Activated CD8-positive, alpha-beta T cell treated with anti-CD3 and anti-CD28 coated beads, Interleukin-2, amount 10 ng/mL, durations not matched to agents 7 days and 5 days (primary cell): ENCODE data around the gene GLIS1. TPM values are rescaled to one million over a fixed set of nuclear protein-coding genes. Genes with fewer than 3 reads are reported as not detected.
A peak's percentile ranks its signal among the peaks of the same experiment; 100 is the strongest.

Source experiments
- ATAC-seq: fragments of 150-1000 bp; cut with Tn5 transposase; one replicate; pipeline ENCODE4 v1.10.0; 2021; ENCODE audit warnings: moderate library complexity
- CTCF ChIA-PET: fragments of 350-600 bp; sonication (Branson Sonifier 250); formaldehyde crosslinking; loops from one replicate; lab custom pipeline; 2021; ENCODE audit warnings: antibody characterized with exemption; lab: Charles Lee
- POLR2A ChIA-PET: fragments of 350-600 bp; sonication (Branson Sonifier 250); formaldehyde crosslinking; loops from one replicate; lab custom pipeline; 2021; ENCODE audit warnings: antibody characterized with exemption; lab: Charles Lee
- DNase-seq: peaks from one replicate; pipeline ENCODE4 v3.0.0-alpha.2; 2020
- H3K27ac Mint-ChIP-seq: one replicate; pipeline ENCODE4 v1.8.0; 2021; ENCODE audit warnings: mild to moderate bottlenecking, mixed read lengths
- H3K27me3 Mint-ChIP-seq: one replicate; pipeline ENCODE4 v1.8.0; 2021; ENCODE audit warnings: low read depth, mixed read lengths
- H3K36me3 Mint-ChIP-seq: one replicate; pipeline ENCODE4 v1.8.0; 2021; ENCODE audit warnings: low read depth, mixed read lengths
- H3K4me1 Mint-ChIP-seq: one replicate; pipeline ENCODE4 v1.8.0; 2021; ENCODE audit warnings: low read depth, mixed read lengths
- H3K4me3 Mint-ChIP-seq: one replicate; pipeline ENCODE4 v1.8.0; 2021; ENCODE audit warnings: mild to moderate bottlenecking, mixed read lengths
- H3K9me3 Mint-ChIP-seq: one replicate; pipeline ENCODE4 v1.8.0; 2022; ENCODE audit warnings: mixed read lengths; ENCODE audit not compliant: insufficient read depth
- total RNA-seq, 2 experiments: library from RNA; stranded (reverse); gene quantifications; one replicate each; pipeline ENCODE4 v1.2.3, GENCODE V29; 2021

Gene GLIS1
- total RNA-seq, 2 experiments from 2014 or later, result not detected

GRCh38 chr1:53681977-53682685, 56.8 kb downstream of the GLIS1 start:
- H3K9me3 Mint-ChIP-seq, result no peaks in the 10 kb centered on the region
- no peaks in the 10 kb centered on the region for H3K36me3 Mint-ChIP-seq
- DNase-seq, result peak; percentile 52
- no peak overlapping the region for H3K27ac Mint-ChIP-seq
- H3K27me3 Mint-ChIP-seq, result peaks cover 7% of the 10 kb centered on the region
- POLR2A ChIA-PET, result no interaction called here
- ATAC-seq, result peak; percentile 63
- H3K4me1 Mint-ChIP-seq, result peaks cover 5% of the 10 kb centered on the region
- CTCF ChIA-PET, result interaction anchor here (0.6 to 2.1 kb wide), 8 partner anchors 32 to 220 kb away, joined by 3 to 8 read pairs (median 4); no protein-coding TSS in a partner anchor
- H3K4me3 Mint-ChIP-seq, result no peak overlapping the region

GRCh38 chr1:53681351-53681976, 57.5 kb downstream of the GLIS1 start:
- Mint-ChIP-seq H3K4me3 (no peak overlapping the region), H3K9me3 (no peaks in the 10 kb centered on the region), H3K27me3 (peaks cover 7% of the 10 kb centered on the region), H3K36me3 (no peaks in the 10 kb centered on the region), H3K4me1 (peaks cover 5% of the 10 kb centered on the region), H3K27ac (no peak overlapping the region)
- ATAC-seq (no peak), DNase-seq (no peak)
- POLR2A ChIA-PET, result no interaction called here
- CTCF ChIA-PET, result interaction anchor here (0.6 to 2.1 kb wide), 2 partner anchors 193 to 197 kb away, joined by 3 to 8 read pairs; no protein-coding TSS in a partner anchor

GRCh38 chr1:53680868-53681267, 58.1 kb downstream of the GLIS1 start:
- ATAC-seq (no peak), DNase-seq (no peak)
- ChIA-PET POLR2A (no interaction called here), CTCF (interaction anchor here (2.1 kb wide), 1 partner anchor 192 kb away, joined by 8 read pairs; no protein-coding TSS in a partner anchor)
- no peak overlapping the region for H3K4me3 Mint-ChIP-seq
- H3K27ac Mint-ChIP-seq, result no peak overlapping the region
- peaks cover 5% of the 10 kb centered on the region for H3K4me1 Mint-ChIP-seq
- H3K36me3 Mint-ChIP-seq, result no peaks in the 10 kb centered on the region
- H3K9me3 Mint-ChIP-seq, result no peaks in the 10 kb centered on the region
- peaks cover 7% of the 10 kb centered on the region for H3K27me3 Mint-ChIP-seq

DNA sequence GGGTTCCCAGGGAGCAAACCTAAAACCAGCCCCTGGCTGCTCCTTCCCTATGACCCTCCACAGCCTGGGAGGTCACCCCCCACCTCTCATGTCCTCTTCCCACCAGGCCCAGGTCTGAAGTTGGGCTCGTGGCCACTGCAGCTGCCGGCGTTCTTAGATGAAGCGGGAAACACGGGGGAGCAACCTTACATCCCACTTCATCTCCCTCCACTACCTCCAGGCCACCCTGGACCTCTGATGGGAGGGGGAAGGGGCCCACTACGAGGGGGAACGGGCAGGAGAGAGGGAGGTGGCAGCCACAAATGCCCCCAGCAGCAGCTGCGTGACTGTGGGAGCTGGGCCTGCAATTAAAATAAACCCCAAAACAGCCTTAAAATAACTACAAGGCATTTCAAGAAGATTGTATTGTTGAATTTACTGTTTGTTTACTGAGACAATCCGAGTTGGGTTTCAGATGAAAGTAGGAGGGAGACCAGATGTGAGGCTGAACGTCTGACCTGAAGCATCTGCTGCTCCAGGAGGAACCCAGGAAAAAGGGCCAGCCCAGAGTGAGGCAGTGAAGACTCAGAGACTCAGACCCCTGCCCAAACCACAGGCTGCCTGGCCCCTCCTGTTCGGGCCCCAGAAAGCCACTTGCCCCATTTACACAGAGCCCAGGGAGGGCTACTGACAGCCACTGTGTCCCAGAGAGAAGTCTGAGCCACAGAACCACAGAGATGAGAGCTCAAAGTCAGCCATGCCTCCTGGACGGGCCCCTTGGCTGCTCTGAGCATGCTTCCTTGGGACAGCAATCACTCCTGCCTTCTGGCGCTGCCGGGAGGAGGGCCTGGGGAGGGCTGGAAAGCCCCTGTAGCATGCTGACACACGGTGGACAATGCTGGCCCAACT, 59.8 kb downstream of the GLIS1 start:
- ChIA-PET CTCF (no interaction called here), POLR2A (no interaction called here)
- Mint-ChIP-seq H3K27ac (no peak overlapping the region), H3K9me3 (no peaks in the 10 kb centered on the region), H3K4me3 (no peak overlapping the region), H3K36me3 (no peaks in the 10 kb centered on the region), H3K4me1 (peaks cover 5% of the 10 kb centered on the region), H3K27me3 (peaks cover 3% of the 10 kb centered on the region)
- DNase-seq (no peak), ATAC-seq (no peak)

DNA sequence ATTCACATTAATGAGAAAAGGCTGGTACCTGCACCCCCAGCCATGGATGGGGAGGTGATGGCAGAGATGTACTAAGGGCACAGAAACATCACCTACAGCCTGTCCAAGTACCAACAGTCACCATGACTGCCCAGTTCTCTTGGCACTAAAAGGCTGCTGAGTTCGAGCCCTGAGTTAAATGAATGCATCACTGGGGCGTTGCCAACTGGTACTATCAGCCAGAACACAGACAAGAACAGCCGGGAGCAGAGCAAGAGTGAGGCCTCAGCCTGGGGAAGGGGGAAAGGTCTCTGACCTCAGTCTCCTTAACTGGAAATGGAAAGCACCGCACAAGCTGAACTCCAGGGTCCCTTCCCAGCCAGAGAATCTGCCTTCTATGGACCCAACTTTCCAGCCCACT, 60.5 kb downstream of the GLIS1 start:
- ATAC-seq (no peak), DNase-seq (no peak)
- Mint-ChIP-seq H3K9me3 (no peaks in the 10 kb centered on the region), H3K27ac (no peak overlapping the region), H3K36me3 (no peaks in the 10 kb centered on the region), H3K27me3 (peaks cover 3% of the 10 kb centered on the region), H3K4me3 (no peak overlapping the region), H3K4me1 (peaks cover 5% of the 10 kb centered on the region)
- ChIA-PET CTCF (no interaction called here), POLR2A (no interaction called here)

- Mint-ChIP-seq H3K27me3 (peaks cover 3% of the 10 kb centered on the region), H3K27ac (no peak overlapping the region), H3K4me1 (peaks cover 5% of the 10 kb centered on the region), H3K36me3 (no peaks in the 10 kb centered on the region), H3K4me3 (no peak overlapping the region), H3K9me3 (no peaks in the 10 kb centered on the region)
- DNase-seq (no peak), ATAC-seq (no peak)
- ChIA-PET POLR2A (no interaction called here), CTCF (no interaction called here)
These were observed 60.9 kb downstream of the GLIS1 start for GRCh38 chr1:53678046-53678445.

DNA sequence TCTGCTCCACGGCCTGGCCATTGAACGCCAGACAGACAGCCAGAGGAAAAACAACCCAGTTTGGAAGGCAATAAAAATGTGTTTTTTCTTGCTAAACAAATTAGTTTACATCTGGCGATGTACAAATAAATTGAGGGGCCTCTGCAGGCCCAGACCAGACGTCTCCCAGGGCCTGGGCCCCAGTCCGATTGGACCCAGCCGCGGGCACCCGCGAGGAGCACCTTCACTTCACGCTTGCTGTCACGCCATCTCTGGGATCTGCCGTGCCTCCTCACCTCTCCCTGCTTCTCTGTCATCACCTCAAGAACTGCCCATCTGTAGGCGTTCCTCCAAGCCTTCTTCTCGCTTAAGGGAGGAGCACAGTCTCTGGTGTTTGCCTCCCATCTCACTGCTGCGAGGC, 61.5 kb downstream of the GLIS1 start:
- peaks cover 5% of the 10 kb centered on the region for H3K4me1 Mint-ChIP-seq
- no peak for ATAC-seq
- no peak for DNase-seq
- no peaks in the 10 kb centered on the region for H3K9me3 Mint-ChIP-seq
- no peak overlapping the region for H3K4me3 Mint-ChIP-seq
- POLR2A ChIA-PET, result no interaction called here
- no peaks in the 10 kb centered on the region for H3K36me3 Mint-ChIP-seq
- H3K27me3 Mint-ChIP-seq, result no peaks in the 10 kb centered on the region
- CTCF ChIA-PET, result no interaction called here
- no peak overlapping the region for H3K27ac Mint-ChIP-seq

- CTCF ChIA-PET, result no interaction called here
These were observed 66.2 kb downstream of the GLIS1 start for GRCh38 chr1:53672785-53673184.

DNA sequence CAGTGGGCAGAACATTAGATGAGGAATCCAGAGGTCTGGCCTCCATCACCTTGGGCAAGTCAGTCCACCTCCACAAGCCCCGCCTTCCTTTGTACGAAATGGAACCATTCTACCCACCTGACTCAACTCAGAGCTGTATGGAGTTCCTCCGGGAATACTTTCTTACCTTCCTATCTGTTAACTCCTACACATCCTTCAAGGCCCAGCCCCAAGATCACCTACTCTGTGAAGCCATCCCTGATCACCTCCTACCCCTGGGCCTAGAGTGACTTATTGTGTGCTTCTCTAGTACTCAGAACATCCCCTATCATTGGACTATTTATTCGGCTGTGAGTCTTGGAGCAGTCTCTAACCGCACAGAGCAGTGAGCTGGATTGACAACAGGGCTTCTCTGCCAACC, 66.7 kb downstream of the GLIS1 start:
- no peaks in the 10 kb centered on the region for H3K4me1 Mint-ChIP-seq
- H3K27ac Mint-ChIP-seq, result no peak overlapping the region
- H3K9me3 Mint-ChIP-seq, result no peaks in the 10 kb centered on the region
- ChIA-PET POLR2A (no interaction called here), CTCF (no interaction called here)
- no peak overlapping the region for H3K4me3 Mint-ChIP-seq
- no peaks in the 10 kb centered on the region for H3K27me3 Mint-ChIP-seq
- no peak for ATAC-seq
- no peak for DNase-seq
- H3K36me3 Mint-ChIP-seq, result no peaks in the 10 kb centered on the region

More at GRCh38 chr1:53672785-53673184, 66.2 kb downstream of the GLIS1 start:
- H3K4me1 Mint-ChIP-seq, result no peaks in the 10 kb centered on the region
- no peak overlapping the region for H3K4me3 Mint-ChIP-seq
- ATAC-seq, result no peak
- H3K9me3 Mint-ChIP-seq, result no peaks in the 10 kb centered on the region
- no peak overlapping the region for H3K27ac Mint-ChIP-seq
- H3K27me3 Mint-ChIP-seq, result no peaks in the 10 kb centered on the region
- no peaks in the 10 kb centered on the region for H3K36me3 Mint-ChIP-seq
- no peak for DNase-seq
- POLR2A ChIA-PET, result no interaction called here

- ChIA-PET POLR2A (no interaction called here), CTCF (no interaction called here)
These were observed 69.3 kb downstream of the GLIS1 start for GRCh38 chr1:53669621-53670191.

DNA sequence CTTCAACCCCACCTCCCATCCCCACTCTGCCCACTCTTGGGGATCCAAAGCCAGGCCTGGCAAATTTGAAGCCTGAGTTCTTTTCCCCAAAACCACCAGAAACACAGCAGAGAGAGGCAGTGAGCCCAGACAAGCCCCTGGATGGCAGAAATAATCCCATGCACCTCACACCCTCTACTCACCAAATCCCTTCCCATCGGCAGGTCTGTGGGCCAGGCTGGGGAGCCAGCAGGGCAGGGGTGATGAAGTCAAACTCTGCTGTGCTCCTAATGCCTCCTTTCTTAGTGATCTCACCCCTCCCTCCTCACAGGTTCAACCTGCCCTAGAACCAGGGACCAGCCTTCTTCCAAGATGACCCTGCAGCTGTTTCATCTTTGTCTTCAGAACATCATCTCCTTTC, 72.4 kb downstream of the GLIS1 start:
- Mint-ChIP-seq H3K4me1 (peaks cover 4% of the 10 kb centered on the region), H3K9me3 (no peaks in the 10 kb centered on the region), H3K4me3 (no peak overlapping the region), H3K27me3 (peaks cover 2% of the 10 kb centered on the region), H3K27ac (peak overlapping the region; percentile 47), H3K36me3 (no peaks in the 10 kb centered on the region)
- ATAC-seq (no peak), DNase-seq (no peak)
- ChIA-PET POLR2A (no interaction called here), CTCF (no interaction called here)

More at GRCh38 chr1:53669621-53670191, 69.3 kb downstream of the GLIS1 start:
- DNase-seq (no peak), ATAC-seq (no peak)
- peaks cover 4% of the 10 kb centered on the region for H3K4me1 Mint-ChIP-seq
- H3K27ac Mint-ChIP-seq, result no peak overlapping the region
- H3K27me3 Mint-ChIP-seq, result peaks cover 2% of the 10 kb centered on the region
- H3K9me3 Mint-ChIP-seq, result no peaks in the 10 kb centered on the region
- no peak overlapping the region for H3K4me3 Mint-ChIP-seq
- H3K36me3 Mint-ChIP-seq, result no peaks in the 10 kb centered on the region
